SIG-M5 treated with dmso at 0.1 percent for 504 hours (cell line): ENCODE measurements around the gene NRSN2.
"Not testable (repeated sequence)": the region's sequence is repeated elsewhere in the genome, so short reads cannot be mapped to it uniquely, and the experiment has no call there.

Experiments
- DNase-seq: peaks from one replicate; lab custom pipeline; 2025; ENCODE audit not compliant: unreplicated experiment; lab: John Stamatoyannopoulos, UW

The NRSN2 gene

GRCh38 chr20:325045-325888, 21.6 kb upstream of the NRSN2 start, which contains the start of gene SOX12:
TSS of gene SOX12 (plus strand) at chr20:325552. CDS start at chr20:325925, 373 bp downstream.
- peak; percentile 94 for DNase-seq

- DNase-seq = peak; percentile 53
Measured at GRCh38 chr20:325889-326644, 20.8 kb upstream of the NRSN2 start.

GRCh38 chr20:326645-327185, 20.2 kb upstream of the NRSN2 start:
- no peak for DNase-seq

- DNase-seq = peak; percentile 93
Measured at GRCh38 chr20:327186-328026, 19.5 kb upstream of the NRSN2 start.

- DNase-seq = no peak
Measured at GRCh38 chr20:328027-328974, 18.6 kb upstream of the NRSN2 start.

GRCh38 chr20:328975-329695, 17.8 kb upstream of the NRSN2 start:
- DNase-seq = no peak

GRCh38 chr20:329851-330232, 17.1 kb upstream of the NRSN2 start:
- no peak for DNase-seq

- DNase-seq = peak; percentile 94
Measured at GRCh38 chr20:330233-331149, 16.4 kb upstream of the NRSN2 start.

GRCh38 chr20:334578-334977, 12.3 kb upstream of the NRSN2 start:
- DNase-seq = no peak

- DNase-seq = not testable (repeated sequence)
Measured at GRCh38 chr20:336040-336439, 10.9 kb upstream of the NRSN2 start.

- DNase-seq = peak; percentile 76
Measured at GRCh38 chr20:341682-342081, 5.2 kb upstream of the NRSN2 start.

GRCh38 chr20:343107-343506, 3.8 kb upstream of the NRSN2 start:
- no peak for DNase-seq

- no peak for DNase-seq
Measured at GRCh38 chr20:346033-346639, 775 bp upstream of the NRSN2 start.

GRCh38 chr20:347317-347639, 367 bp downstream of the NRSN2 start:
- no peak for DNase-seq

- DNase-seq = peak; percentile 89
Measured at GRCh38 chr20:347640-348484, 951 bp downstream of the NRSN2 start.

GRCh38 chr20:348972-349841, 2.3 kb downstream of the NRSN2 start:
- no peak for DNase-seq
